GM12865 (cell line): ENCODE measurements around the gene NPEPL1.

Experiments
- DNase-seq: peaks from one replicate; pipeline ENCODE4 v3.0.0; 2010; ENCODE audit warnings: low read depth
- H3K4me3 ChIP-seq: 2 replicates; pipeline ENCODE4 v1.5.1; 2011; ENCODE audit warnings: mild to moderate bottlenecking, low read depth, low read length, control low read depth
- CTCF ChIP-seq: IDR thresholded peaks from 2 replicates; pipeline ENCODE4 v1.5.1; 2011; ENCODE audit warnings: low read length, control low read depth, low read depth, inconsistent platforms; ENCODE audit not compliant: insufficient read depth; ENCODE audit errors: missing control alignments

The NPEPL1 gene

GRCh38 chr20:58716476-58717277, 24.1 kb downstream of the NPEPL1 start:
- no peak for DNase-seq
- H3K4me3 ChIP-seq: no peak overlapping the region
- no peak for TF ChIP-seq CTCF

- no peak for TF ChIP-seq CTCF
- H3K4me3 ChIP-seq: no peak overlapping the region
- DNase-seq: no peak
Observed at GRCh38 chr20:58717278-58718091, 24.9 kb downstream of the NPEPL1 start.

GRCh38 chr20:58718121-58718563, 25.5 kb downstream of the NPEPL1 start:
- no peak for TF ChIP-seq CTCF
- no peak for DNase-seq
- no peak overlapping the region for H3K4me3 ChIP-seq

- no peak for TF ChIP-seq CTCF
- DNase-seq: no peak
- no peak overlapping the region for H3K4me3 ChIP-seq
Observed at GRCh38 chr20:58718729-58719128, 26.1 kb downstream of the NPEPL1 start.

- H3K4me3 ChIP-seq: no peak overlapping the region
- no peak for TF ChIP-seq CTCF
- DNase-seq: no peak
Observed at GRCh38 chr20:58719258-58719657, 26.7 kb downstream of the NPEPL1 start.

GRCh38 chr20:58719971-58720371, 27.4 kb downstream of the NPEPL1 start:
- TF ChIP-seq CTCF: no peak
- no peak overlapping the region for H3K4me3 ChIP-seq
- no peak for DNase-seq
